Keratinocyte (primary cell): ENCODE data around the gene TOX2. TPM values are rescaled to one million over a fixed set of nuclear protein-coding genes. Genes with fewer than 3 reads are reported as not detected.

ENCODE experiments used
- DNase-seq: peaks from one replicate; pipeline ENCODE4 v3.0.0-alpha.2; 2011; ENCODE audit warnings: low read depth, missing footprints, low spot score
- FAIRE-seq: peaks from 2 replicates; lab custom pipeline; 2011; peaks lifted over from hg19 to GRCh38; lab: Jason Lieb, UNC
- H2AFZ ChIP-seq: 2 replicates; pipeline ENCODE4 v1.6.0; 2012; ENCODE audit warnings: low read length, control low read depth, inconsistent platforms; ENCODE audit not compliant: control insufficient read depth
- H3K27ac ChIP-seq: 2 replicates; pipeline ENCODE4 v1.5.1; 2011; ENCODE audit warnings: low read length; ENCODE audit not compliant: control insufficient read depth, insufficient read depth
- H3K27me3 ChIP-seq: 3 replicates; pipeline ENCODE4 v1.6.0; 2011; ENCODE audit warnings: low read length; ENCODE audit not compliant: control insufficient read depth, insufficient read depth; ENCODE audit errors: extremely low read depth
- H3K36me3 ChIP-seq, 2 experiments: 2 replicates in 1 of 2; 3 replicates in 1 of 2; pipeline ENCODE4 v1.5.1; 2011; ENCODE audit warnings: low read length in 2 of 2, mild to moderate bottlenecking in 1 of 2; ENCODE audit not compliant: control insufficient read depth in 2 of 2, insufficient read depth in 2 of 2; ENCODE audit errors: extremely low read depth in 1 of 2
- H3K4me1 ChIP-seq: 3 replicates; pipeline ENCODE4 v1.5.1; 2011; ENCODE audit warnings: low read length; ENCODE audit not compliant: control insufficient read depth, insufficient read depth; ENCODE audit errors: extremely low read depth
- H3K4me2 ChIP-seq: 3 replicates; pipeline ENCODE4 v1.6.0; 2011; ENCODE audit warnings: low read depth, low read length; ENCODE audit not compliant: control insufficient read depth, insufficient read depth; ENCODE audit errors: extremely low read depth
- H3K4me3 ChIP-seq, 3 experiments: fragments of 200-600 bp in 1 of 3; sonication (generic) in 1 of 3; 2 replicates in 2 of 3; 3 replicates in 1 of 3; pipeline ENCODE4 v1.5.1; 2011 to 2016; ENCODE audit warnings: low read length in 3 of 3, mild to moderate bottlenecking in 3 of 3, control low read depth in 2 of 3, inconsistent platforms in 1 of 3, low read depth in 1 of 3, mixed read lengths in 1 of 3, mixed run types in 1 of 3, moderate library complexity in 1 of 3; ENCODE audit not compliant: control insufficient read depth in 2 of 3, insufficient read depth in 2 of 3; ENCODE audit errors: extremely low read depth in 1 of 3
- H3K79me2 ChIP-seq: 2 replicates; pipeline ENCODE4 v1.6.0; 2012; ENCODE audit warnings: low read length; ENCODE audit not compliant: control insufficient read depth, insufficient read depth
- H3K9ac ChIP-seq: 3 replicates; pipeline ENCODE4 v1.6.0; 2011; ENCODE audit warnings: low read length; ENCODE audit not compliant: control insufficient read depth, insufficient read depth; ENCODE audit errors: extremely low read depth
- H3K9me1 ChIP-seq: 3 replicates; pipeline ENCODE4 v1.6.0; 2011; ENCODE audit warnings: low read length; ENCODE audit not compliant: control insufficient read depth, insufficient read depth; ENCODE audit errors: extremely low read depth
- H3K9me3 ChIP-seq: 2 replicates; pipeline ENCODE4 v1.5.1; 2012; ENCODE audit warnings: low read depth, low read length; ENCODE audit not compliant: control insufficient read depth
- H4K20me1 ChIP-seq: 3 replicates; pipeline ENCODE4 v1.6.0; 2011; ENCODE audit warnings: low read length; ENCODE audit not compliant: control insufficient read depth, insufficient read depth; ENCODE audit errors: extremely low read depth
- EZH2 ChIP-seq: IDR thresholded peaks from one replicate; pipeline ENCODE4 v1.6.1; 2012; ENCODE audit warnings: inconsistent platforms, mild to moderate bottlenecking, low read length, moderate library complexity
- dilution Hi-C: fragments of 300-500 bp; cut with MboI; formaldehyde crosslinking; loops from one replicate; pipeline ENCODE4 v1.7.0; 2020; ENCODE audit warnings: low sequenced_read_pairs; ENCODE audit not compliant: extremely low pct_ligation_motif_present
- polyA plus RNA-seq, 5 experiments: library from polyadenylated mRNA; depleted of rRNA in 3 of 5; stranded (reverse) in 3 of 5; stranded (forward) in 1 of 5; unstranded in 1 of 5; fragments of >200 nt; gene quantifications; 1 replicate in 1 of 5; 2 replicates in 3 of 5; 3 replicates in 1 of 5; pipeline versions ENCODE4 v1.2.1 to v1.2.3, GENCODE V29; 2011 to 2012; ENCODE audit warnings: missing spikeins in 2 of 5, low read depth in 1 of 5, low replicate concordance in 1 of 5
- TF ChIP-seq, protein P1 (sequence below), 3 experiments: IDR thresholded peaks in 1 of 3; conservative IDR thresholded peaks in 1 of 3; optimal IDR thresholded peaks in 1 of 3; 2 replicates in 2 of 3; 3 replicates in 1 of 3; pipeline versions ENCODE3 to v1.5.1; 2011; ENCODE audit warnings: low read length in 3 of 3, mild to moderate bottlenecking in 3 of 3, moderate library complexity in 2 of 3, control low read depth in 1 of 3, inconsistent platforms in 1 of 3; ENCODE audit not compliant: insufficient read depth in 2 of 3; ENCODE audit errors: extremely low read depth in 1 of 3

TOX2 gene
- polyA plus RNA-seq, 1 donor (not counting 4 experiments of a cell fraction or from before 2014, with no cell fraction given): 0.20 TPM

DNA sequence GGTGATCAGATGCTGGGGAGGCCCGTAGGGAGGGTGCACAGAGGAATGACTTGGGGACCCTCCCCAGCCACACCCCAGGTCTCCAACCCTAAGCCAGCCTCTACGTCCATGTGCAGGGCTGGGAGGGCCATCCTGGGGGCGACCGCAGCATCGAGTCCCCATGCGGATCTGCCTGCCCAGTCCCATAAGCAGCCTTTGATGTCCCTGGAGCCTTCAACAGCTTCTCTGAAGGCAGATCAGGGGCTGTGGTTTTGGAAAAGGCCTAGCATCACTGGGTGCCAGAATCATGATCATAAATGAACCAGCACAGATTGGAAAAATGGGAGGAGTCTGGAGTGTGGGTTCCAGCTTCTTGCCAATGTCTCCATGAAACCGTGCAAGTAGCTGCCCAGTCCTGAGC is 22.9 kb downstream of the TOX2 start:
- no peaks in the 10 kb centered on the region for H3K9me3 ChIP-seq
- no peaks in the 10 kb centered on the region for H3K9me1 ChIP-seq
- H3K36me3 ChIP-seq: no peaks in the 10 kb centered on the region
- dilution Hi-C loops: no loop called here
- FAIRE-seq (no peak), DNase-seq (no peak)
- H3K4me1 ChIP-seq: peaks cover 35% of the 10 kb centered on the region
- no peaks in the 10 kb centered on the region for H3K79me2 ChIP-seq
- peaks cover 17% of the 10 kb centered on the region for H3K27me3 ChIP-seq
- H4K20me1 ChIP-seq: no peaks in the 10 kb centered on the region
- H3K4me3 ChIP-seq: no peak overlapping the region
- TF ChIP-seq, protein P1, sequence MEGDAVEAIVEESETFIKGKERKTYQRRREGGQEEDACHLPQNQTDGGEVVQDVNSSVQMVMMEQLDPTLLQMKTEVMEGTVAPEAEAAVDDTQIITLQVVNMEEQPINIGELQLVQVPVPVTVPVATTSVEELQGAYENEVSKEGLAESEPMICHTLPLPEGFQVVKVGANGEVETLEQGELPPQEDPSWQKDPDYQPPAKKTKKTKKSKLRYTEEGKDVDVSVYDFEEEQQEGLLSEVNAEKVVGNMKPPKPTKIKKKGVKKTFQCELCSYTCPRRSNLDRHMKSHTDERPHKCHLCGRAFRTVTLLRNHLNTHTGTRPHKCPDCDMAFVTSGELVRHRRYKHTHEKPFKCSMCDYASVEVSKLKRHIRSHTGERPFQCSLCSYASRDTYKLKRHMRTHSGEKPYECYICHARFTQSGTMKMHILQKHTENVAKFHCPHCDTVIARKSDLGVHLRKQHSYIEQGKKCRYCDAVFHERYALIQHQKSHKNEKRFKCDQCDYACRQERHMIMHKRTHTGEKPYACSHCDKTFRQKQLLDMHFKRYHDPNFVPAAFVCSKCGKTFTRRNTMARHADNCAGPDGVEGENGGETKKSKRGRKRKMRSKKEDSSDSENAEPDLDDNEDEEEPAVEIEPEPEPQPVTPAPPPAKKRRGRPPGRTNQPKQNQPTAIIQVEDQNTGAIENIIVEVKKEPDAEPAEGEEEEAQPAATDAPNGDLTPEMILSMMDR (optimal IDR thresholded peaks at IDR 0.05 in 1 of 3, IDR thresholded peaks at IDR 0.05 in 1 of 3, conservative IDR thresholded peaks at IDR 0.05 in 1 of 3; ENCODE audit: extremely low read depth in 1 of 3, insufficient read depth in 2 of 3, low read length in 3 of 3): no peak
- TF ChIP-seq EZH2: no peak
- no peak overlapping the region for H2AFZ ChIP-seq
- H3K27ac ChIP-seq: no peak overlapping the region
- H3K4me2 ChIP-seq: no peak overlapping the region
- H3K9ac ChIP-seq: no peak overlapping the region

- no peaks in the 10 kb centered on the region for H3K79me2 ChIP-seq
- H3K4me1 ChIP-seq: peaks cover 40% of the 10 kb centered on the region
- no peaks in the 10 kb centered on the region for H3K9me1 ChIP-seq
- dilution Hi-C loops: no loop called here
- H3K9me3 ChIP-seq: no peaks in the 10 kb centered on the region
- H3K4me3 ChIP-seq: no peak overlapping the region
- no peaks in the 10 kb centered on the region for H3K36me3 ChIP-seq
- no peak overlapping the region for H3K4me2 ChIP-seq
- TF ChIP-seq EZH2: no peak
- TF ChIP-seq, protein P1 (optimal IDR thresholded peaks at IDR 0.05 in 1 of 3, IDR thresholded peaks at IDR 0.05 in 1 of 3, conservative IDR thresholded peaks at IDR 0.05 in 1 of 3; ENCODE audit: extremely low read depth in 1 of 3, insufficient read depth in 2 of 3, low read length in 3 of 3): no peak
- peaks cover 15% of the 10 kb centered on the region for H3K27me3 ChIP-seq
- H2AFZ ChIP-seq: no peak overlapping the region
- H4K20me1 ChIP-seq: no peaks in the 10 kb centered on the region
- H3K9ac ChIP-seq: no peak overlapping the region
- DNase-seq (no peak), FAIRE-seq (no peak)
- H3K27ac ChIP-seq: no peak overlapping the region
Measured at GRCh38 chr20:43938017-43938655, 23.5 kb downstream of the TOX2 start.
